ENCODE data around the gene WDR90. TPM values are rescaled to one million over a fixed set of nuclear protein-coding genes. Genes with fewer than 3 reads are reported as not detected.

Gene WDR90
- total RNA-seq, 1 experiment from 2014 or later = 68.2 TPM

GRCh38 chr16:676565-676902 lies 27.4 kb downstream of the WDR90 start:
- Mint-ChIP-seq H3K27me3 (ENCODE audit: low read depth) (peaks cover 3% of the 10 kb centered on the region; the same call in 1 of the 2 replicates), H3K36me3 (ENCODE audit: insufficient read depth in 1 of 3, low read depth in 3 of 3) (peaks cover 9 to 19% (median 12%) of the 10 kb centered on the region in 3 experiments; a peak in 6 of 7 replicates), H3K9me3 (no peaks in the 10 kb centered on the region), H3K4me3 (no peak overlapping the region), H3K4me1 (peaks cover 16 to 29% of the 10 kb centered on the region in 2 experiments), H3K27ac (no peak overlapping the region)
- no peak for DNase-seq
- Histone ChIP-seq H2BK15ac (ENCODE audit: low read depth, low read length) (no peak overlapping the region), H3T11ph (ENCODE audit: low read length) (no peak overlapping the region), H2BK12ac (ENCODE audit: insufficient read length, low read depth, low read length) (no peak overlapping the region), H3K27me3 (ENCODE audit: insufficient read depth, low read length) (no peaks in the 10 kb centered on the region), H2BK5ac (ENCODE audit: insufficient read length, low read length) (no peak overlapping the region), H2BK120ac (ENCODE audit: low read depth, low read length, poor library complexity, severe bottlenecking) (no peak overlapping the region), H3K23ac (ENCODE audit: insufficient read length, low read depth, low read length) (no peak overlapping the region), H2AFZ (ENCODE audit: low read length) (no peak overlapping the region), H4K20me1 (ENCODE audit: control insufficient read depth, insufficient read depth, insufficient read length) (no peaks in the 10 kb centered on the region), H3K9ac (ENCODE audit: extremely low read depth, insufficient read length, low read length) (no peak overlapping the region), H3K14ac (ENCODE audit: insufficient read depth, low read length) (no peak overlapping the region), H3K4ac (ENCODE audit: low read depth, low read length) (no peak overlapping the region), H3K79me1 (ENCODE audit: insufficient read depth, low read depth, low read length, poor library complexity, severe bottlenecking) (no peaks in the 10 kb centered on the region), H4K5ac (ENCODE audit: insufficient read length, low read depth, low read length) (no peak overlapping the region), H2AK5ac (ENCODE audit: insufficient read length, low read length) (no peak overlapping the region), H3K4me2 (ENCODE audit: insufficient read depth, insufficient read length, low read length) (no peak overlapping the region), H3K18ac (ENCODE audit: insufficient read length, low read depth, low read length) (no peak overlapping the region), H4K91ac (ENCODE audit: insufficient read length, low read depth, low read length) (no peak overlapping the region), H3K79me2 (ENCODE audit: insufficient read depth, low read length) (no peaks in the 10 kb centered on the region), H3K4me1 (ENCODE audit: insufficient read depth, low read length) (no peaks in the 10 kb centered on the region), H3K56ac (ENCODE audit: insufficient read length, low read depth, low read length) (no peak overlapping the region), H2BK20ac (ENCODE audit: low read depth, low read length, poor library complexity, severe bottlenecking) (no peak overlapping the region), H3K27ac (ENCODE audit: insufficient read length, low read depth, low read length) (no peak overlapping the region), H3K9me3 (ENCODE audit: control insufficient read depth, low read depth, low read length) (no peaks in the 10 kb centered on the region), H4K8ac (replicated peaks; ENCODE audit: insufficient read length, low read depth, low read length) (no peak overlapping the region), H3K23me2 (ENCODE audit: insufficient read length, low read depth, low read length, poor library complexity, severe bottlenecking) (peaks cover 15% of the 10 kb centered on the region)
- WGBS (ENCODE audit: extremely low coverage, insufficient read length, low lambda C conversion rate) = no CpG with 5 or more reads among the region's 21 CpGs
- TF ChIP-seq CTCF (conservative IDR thresholded peaks at IDR 0.05) = no peak
